Measurements from ENCODE around the gene CDC73.

DNA sequence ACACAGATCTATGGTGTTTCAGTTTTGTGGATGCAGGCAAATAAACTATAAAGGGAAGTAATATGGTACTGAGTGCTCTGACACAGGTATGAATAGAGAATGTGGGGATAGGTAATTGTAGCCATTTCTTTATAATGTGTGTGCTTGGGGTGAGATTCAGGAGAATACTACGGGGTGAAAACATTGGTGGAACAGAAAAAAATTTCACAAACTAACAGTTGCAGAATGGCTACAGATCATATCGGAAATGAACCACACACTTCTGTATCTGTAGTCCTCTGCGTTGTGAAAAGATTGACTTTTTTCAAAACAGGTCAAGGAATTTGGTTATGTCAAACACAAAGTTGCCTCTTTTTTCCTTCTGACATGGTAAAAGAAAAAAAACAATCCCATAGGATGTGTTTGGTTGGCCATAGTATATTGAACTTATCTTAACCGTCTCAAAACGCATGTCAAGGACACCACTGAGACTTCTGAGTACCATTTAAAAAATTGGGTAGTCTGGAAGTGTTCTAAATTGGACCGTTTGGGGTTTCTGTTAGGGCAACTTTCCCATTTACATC, 1.1 kb upstream of the CDC73 start:
- TF ChIP-seq, protein P1, sequence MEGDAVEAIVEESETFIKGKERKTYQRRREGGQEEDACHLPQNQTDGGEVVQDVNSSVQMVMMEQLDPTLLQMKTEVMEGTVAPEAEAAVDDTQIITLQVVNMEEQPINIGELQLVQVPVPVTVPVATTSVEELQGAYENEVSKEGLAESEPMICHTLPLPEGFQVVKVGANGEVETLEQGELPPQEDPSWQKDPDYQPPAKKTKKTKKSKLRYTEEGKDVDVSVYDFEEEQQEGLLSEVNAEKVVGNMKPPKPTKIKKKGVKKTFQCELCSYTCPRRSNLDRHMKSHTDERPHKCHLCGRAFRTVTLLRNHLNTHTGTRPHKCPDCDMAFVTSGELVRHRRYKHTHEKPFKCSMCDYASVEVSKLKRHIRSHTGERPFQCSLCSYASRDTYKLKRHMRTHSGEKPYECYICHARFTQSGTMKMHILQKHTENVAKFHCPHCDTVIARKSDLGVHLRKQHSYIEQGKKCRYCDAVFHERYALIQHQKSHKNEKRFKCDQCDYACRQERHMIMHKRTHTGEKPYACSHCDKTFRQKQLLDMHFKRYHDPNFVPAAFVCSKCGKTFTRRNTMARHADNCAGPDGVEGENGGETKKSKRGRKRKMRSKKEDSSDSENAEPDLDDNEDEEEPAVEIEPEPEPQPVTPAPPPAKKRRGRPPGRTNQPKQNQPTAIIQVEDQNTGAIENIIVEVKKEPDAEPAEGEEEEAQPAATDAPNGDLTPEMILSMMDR (IDR thresholded peaks at IDR 0.05) = no peak
- TF ChIP-seq POLR2A (IDR thresholded peaks at IDR 0.05) = no peak
- TF ChIP-seq POLR2AphosphoS5 (IDR thresholded peaks at IDR 0.05) = no peak

Measured in transverse colon (tissue), 4 donors.